GM23248 (cell line): Measurements from ENCODE around the gene RAB3B. TPM values are rescaled to one million over a fixed set of nuclear protein-coding genes. Genes with fewer than 3 reads are reported as not detected.
A peak's percentile ranks its signal among the peaks of the same experiment; 100 is the strongest.

Experiments
- DNase-seq: peaks from one replicate; pipeline ENCODE4 v3.0.0-alpha.2; 2015
- H2AFZ ChIP-seq: fragments of 200-600 bp; sonication (generic); 2 replicates; pipeline ENCODE4 v1.6.1; 2016; ENCODE audit warnings: antibody characterized with exemption
- H3F3A ChIP-seq: fragments of 200-600 bp; sonication (generic); 2 replicates; pipeline ENCODE4 v1.6.1; 2016; ENCODE audit warnings: mild to moderate bottlenecking, antibody characterized with exemption, mixed run types; ENCODE audit not compliant: insufficient read depth
- H3K27ac ChIP-seq: fragments of 200-600 bp; sonication (generic); 2 replicates; pipeline ENCODE4 v1.5.1; 2016; ENCODE audit warnings: mild to moderate bottlenecking
- H3K27me3 ChIP-seq: fragments of 200-600 bp; sonication (generic); replicated peaks from 2 replicates; pipeline ENCODE4 v1.6.1; 2016; ENCODE audit warnings: mild to moderate bottlenecking; ENCODE audit not compliant: insufficient read depth
- H3K36me3 ChIP-seq: fragments of 200-600 bp; sonication (generic); 2 replicates; pipeline ENCODE4 v1.6.1; 2016; ENCODE audit warnings: low read depth, mild to moderate bottlenecking
- H3K4me1 ChIP-seq: fragments of 200-600 bp; sonication (generic); 2 replicates; pipeline ENCODE4 v1.6.1; 2016; ENCODE audit warnings: mild to moderate bottlenecking; ENCODE audit not compliant: insufficient read depth
- H3K4me2 ChIP-seq: fragments of 200-600 bp; sonication (generic); one replicate; pipeline ENCODE4 v1.6.1; 2016; ENCODE audit warnings: mild to moderate bottlenecking; ENCODE audit not compliant: unreplicated experiment
- H3K4me3 ChIP-seq: fragments of 200-600 bp; sonication (generic); 2 replicates; pipeline ENCODE4 v1.5.1; 2016; ENCODE audit warnings: mild to moderate bottlenecking
- H3K79me2 ChIP-seq: fragments of 200-600 bp; sonication (generic); 2 replicates; pipeline ENCODE4 v1.6.1; 2016; ENCODE audit warnings: mild to moderate bottlenecking; ENCODE audit not compliant: insufficient read depth
- H3K9ac ChIP-seq: fragments of 200-600 bp; sonication (generic); 2 replicates; pipeline ENCODE4 v1.6.1; 2016; ENCODE audit warnings: mild to moderate bottlenecking
- H3K9me2 ChIP-seq: fragments of 200-600 bp; sonication (generic); 2 replicates; pipeline ENCODE4 v1.6.1; 2016; ENCODE audit warnings: mixed run types, mild to moderate bottlenecking, moderate library complexity; ENCODE audit not compliant: insufficient read depth
- H3K9me3 ChIP-seq: fragments of 200-600 bp; sonication (generic); one replicate; pipeline ENCODE4 v1.6.1; 2017; ENCODE audit warnings: low read depth
- H4K20me1 ChIP-seq: fragments of 200-600 bp; sonication (generic); 2 replicates; pipeline ENCODE4 v1.6.0; 2016; ENCODE audit not compliant: insufficient read depth
- EZH2 ChIP-seq: fragments of 200-600 bp; sonication (generic); IDR thresholded peaks from 2 replicates; pipeline ENCODE4 v1.6.1; 2018; ENCODE audit warnings: antibody characterized with exemption, mild to moderate bottlenecking; ENCODE audit not compliant: insufficient read depth, poor library complexity, severe bottlenecking
- EZH2phosphoT487 ChIP-seq: fragments of 200-600 bp; sonication (generic); IDR thresholded peaks from 2 replicates; pipeline ENCODE4 v1.6.1; 2018; ENCODE audit warnings: antibody characterized with exemption, moderate library complexity, mild to moderate bottlenecking, low read depth; ENCODE audit not compliant: insufficient read depth
- WGBS, 2 experiments: methylation state at CpG; one replicate each; pipeline ENCODE4 v1.1.6; 2015 to 2017; ENCODE audit warnings: low lambda C conversion rate in 2 of 2, low coverage in 1 of 2; ENCODE audit errors: missing lambda C conversion rate in 2 of 2; 5-methylcytosine and 5-hydroxymethylcytosine counted together
- in situ Hi-C: fragments of 300-500 bp; cut with MboI; formaldehyde crosslinking; loops from 2 replicates; pipeline ENCODE4 v1.15.0; 2020
- polyA plus RNA-seq: library from polyadenylated mRNA; unstranded; fragments of >200 nt; fragmentation: Nextera tagmentation; extraction: Ambion mirVana; gene quantifications from 2 replicates; pipeline ENCODE4 v1.2.1, GENCODE V29; 2016
- total RNA-seq: library from RNA; depleted of rRNA; stranded (reverse); fragments of >200 nt; shearing (Covaris generic); gene quantifications from 2 replicates; pipeline ENCODE4 v1.2.3, GENCODE V29; 2014; rRNA removed

The RAB3B gene
- 65.3 and 67.3 TPM in 2 replicates for total RNA-seq
- 54.2 and 54.9 TPM in 2 replicates for polyA plus RNA-seq

GRCh38 chr1:51990478-51990965 is at the start of gene RAB3B:
Gene RAB3B, minus strand, starts transcription at chr1:51990700. Its CDS starts 13,583 bp downstream, at chr1:51977117.
- WGBS, 2 experiments, result 1% methylated on average over 35 to 44 of the region's 46 CpGs
- Histone ChIP-seq H3K27me3 (no peaks in the 10 kb centered on the region), H3K36me3 (0 out of 2 replicates have a peak, but pooled peaks cover 4% of the 10 kb centered on the region), H2AFZ (peak within 1 kb of the TSS; percentile 84), H3K9me3 (no peaks in the 10 kb centered on the region), H3K79me2 (peaks cover 49% of the 10 kb centered on the region), H3K9me2 (no peaks in the 10 kb centered on the region), H3K4me2 (peak within 1 kb of the TSS; percentile 68), H3F3A (0 out of 2 replicates have a peak, but pooled peaks cover 3% of the 10 kb centered on the region), H3K9ac (peak within 1 kb of the TSS; percentile 77), H3K4me1 (no peaks in the 10 kb centered on the region), H4K20me1 (no peaks in the 10 kb centered on the region), H3K27ac (no peak within 1 kb of the TSS), H3K4me3 (peak within 1 kb of the TSS; percentile 89)
- in situ Hi-C loops, result no loop called here
- TF ChIP-seq EZH2, result no peak
- no peak for TF ChIP-seq EZH2phosphoT487
- peak; percentile 82 for DNase-seq

- peaks cover 4% of the 10 kb centered on the region; the same call in 1 of the 2 replicates for H3K4me1 ChIP-seq
- no peaks in the 10 kb centered on the region for H3K27me3 ChIP-seq
- no peak overlapping the region for H3K27ac ChIP-seq
- no peak overlapping the region for H2AFZ ChIP-seq
- no peak overlapping the region for H3K9ac ChIP-seq
- H3F3A ChIP-seq, result peaks cover 7% of the 10 kb centered on the region
- WGBS, 2 experiments, result 100% methylated on average over 1 of the region's 1 CpG
- H3K79me2 ChIP-seq, result peaks cover 18% of the 10 kb centered on the region
- no peaks in the 10 kb centered on the region for H3K9me2 ChIP-seq
- H3K36me3 ChIP-seq, result peaks cover 14% of the 10 kb centered on the region; the same call in 1 of the 2 replicates
- H4K20me1 ChIP-seq, result no peaks in the 10 kb centered on the region
- TF ChIP-seq EZH2, result no peak
- TF ChIP-seq EZH2phosphoT487, result no peak
- no peak overlapping the region for H3K4me2 ChIP-seq
- in situ Hi-C loops, result no loop called here
- no peak for DNase-seq
- H3K9me3 ChIP-seq, result no peaks in the 10 kb centered on the region
- H3K4me3 ChIP-seq, result no peak overlapping the region
Measured at GRCh38 chr1:52037909-52038308, 47.4 kb upstream of the RAB3B start.

GRCh38 chr1:52037402-52037814 is 46.9 kb upstream of the RAB3B start:
- H3K79me2 ChIP-seq, result peaks cover 18% of the 10 kb centered on the region
- no peak for TF ChIP-seq EZH2
- TF ChIP-seq EZH2phosphoT487, result no peak
- peaks cover 14% of the 10 kb centered on the region; the same call in 1 of the 2 replicates for H3K36me3 ChIP-seq
- no peak overlapping the region for H3K27ac ChIP-seq
- H3F3A ChIP-seq, result peaks cover 7% of the 10 kb centered on the region
- no peaks in the 10 kb centered on the region for H4K20me1 ChIP-seq
- H3K9me2 ChIP-seq, result no peaks in the 10 kb centered on the region
- whole genome bisulfite sequencing, 2 experiments, result 76 to 79% methylated on average over 4 to 5 of the region's 5 CpGs
- no peaks in the 10 kb centered on the region for H3K27me3 ChIP-seq
- no peak overlapping the region for H3K4me2 ChIP-seq
- in situ Hi-C loops, result no loop called here
- no peak for DNase-seq
- no peak overlapping the region for H3K9ac ChIP-seq
- H3K9me3 ChIP-seq, result no peaks in the 10 kb centered on the region
- H3K4me1 ChIP-seq, result peaks cover 4% of the 10 kb centered on the region; the same call in 1 of the 2 replicates
- H2AFZ ChIP-seq, result no peak overlapping the region
- no peak overlapping the region for H3K4me3 ChIP-seq

- Histone ChIP-seq H3K9me3 (no peaks in the 10 kb centered on the region), H4K20me1 (no peaks in the 10 kb centered on the region), H3F3A (peaks cover 7% of the 10 kb centered on the region), H3K27ac (peak overlapping the region; percentile 89), H3K79me2 (peaks cover 40% of the 10 kb centered on the region), H2AFZ (peak overlapping the region; percentile 97), H3K27me3 (no peaks in the 10 kb centered on the region), H3K4me2 (peak overlapping the region; percentile 88), H3K9me2 (no peaks in the 10 kb centered on the region), H3K9ac (peak overlapping the region; percentile 92), H3K4me3 (peak overlapping the region; percentile 74), H3K36me3 (peaks cover 7% of the 10 kb centered on the region; the same call in 1 of the 2 replicates), H3K4me1 (peaks cover 13% of the 10 kb centered on the region)
- in situ Hi-C loops, result no loop called here
- no peak for TF ChIP-seq EZH2phosphoT487
- DNase-seq, result no peak
- 98 to 99% methylated on average over 2 of the region's 2 CpGs for WGBS, 2 experiments
Measured at GRCh38 chr1:52034050-52034384, 43.5 kb upstream of the RAB3B start.
